SK-N-MC (cell line): ENCODE data around the gene ORC1.

Experiments
- EZH2 ChIP-seq: fragments of 200-600 bp; sonication (generic); IDR thresholded peaks from one replicate; pipeline ENCODE4 v1.6.1; 2017; ENCODE audit warnings: antibody characterized with exemption
- FOXP2 ChIP-seq: optimal IDR thresholded peaks from 2 replicates; pipeline ENCODE3; 2011; ENCODE audit warnings: mild to moderate bottlenecking, moderate library complexity; ENCODE audit not compliant: insufficient read depth; ENCODE audit errors: extremely low read length, control extremely low read depth
- POLR2AphosphoS5 ChIP-seq: IDR thresholded peaks from 2 replicates; pipeline ENCODE4 v1.6.1; 2012; ENCODE audit warnings: mild to moderate bottlenecking, low read depth, low read length, borderline replicate concordance

DNA sequence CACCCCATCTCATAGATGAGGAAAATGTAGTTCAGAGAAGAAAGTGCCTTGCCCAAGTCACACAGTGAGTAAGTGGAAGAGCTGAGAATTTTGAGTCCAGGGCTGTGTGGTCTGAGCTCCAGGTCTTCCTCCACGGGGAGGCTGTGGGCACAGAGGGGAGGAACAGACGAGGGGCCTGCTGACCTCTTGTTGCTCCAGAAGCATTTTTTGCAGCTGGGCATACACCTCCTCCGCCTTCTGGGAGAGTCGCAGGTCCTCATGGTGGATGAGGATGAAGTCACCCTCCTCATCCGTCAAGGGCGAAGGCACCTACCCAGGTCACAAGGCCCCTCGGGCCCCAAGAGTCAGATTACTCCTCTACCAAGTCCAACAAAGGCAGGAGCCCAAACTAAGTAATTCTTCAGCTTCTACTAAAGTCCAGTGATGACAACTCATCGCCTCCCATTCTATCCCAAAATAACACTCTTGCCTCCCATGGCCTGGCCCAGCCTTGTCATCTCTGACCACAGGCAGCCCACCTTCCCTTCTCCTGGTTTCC is 47.3 kb downstream of the ORC1 start:
- no peak for TF ChIP-seq POLR2AphosphoS5
- no peak for TF ChIP-seq EZH2
- no peak for TF ChIP-seq FOXP2
